ENCODE measurements around the gene MVB12B. TPM values are rescaled to one million over a fixed set of nuclear protein-coding genes. Genes with fewer than 3 reads are reported as not detected.
A peak's percentile ranks its signal among the peaks of the same experiment; 100 is the strongest.

MVB12B gene
- total RNA-seq, 2 donors from 2014 or later: 18.6 to 19.7 TPM

GRCh38 chr9:126517833-126518356 is 191.3 kb downstream of the MVB12B start:
- H3K9me3 Mint-ChIP-seq: no peaks in the 10 kb centered on the region
- H3K4me3 ChIP-seq (ENCODE audit: low read length): peak overlapping the region; percentile 56
- H3K9me3 ChIP-seq (ENCODE audit: control insufficient read depth, low read length): no peaks in the 10 kb centered on the region
- no peaks in the 10 kb centered on the region for H3K36me3 ChIP-seq (ENCODE audit: control insufficient read depth, insufficient read depth, low read length)
- no peak overlapping the region for H3K27ac ChIP-seq (ENCODE audit: low read depth, low read length)
- H3K27me3 Mint-ChIP-seq (ENCODE audit: insufficient read depth): peaks cover 8% of the 10 kb centered on the region
- no peaks in the 10 kb centered on the region for H3K36me3 Mint-ChIP-seq (ENCODE audit: low read depth)
- H3K4me3 Mint-ChIP-seq: peak overlapping the region; percentile 30
- H3K9ac ChIP-seq (ENCODE audit: extremely low read depth, low read length, poor library complexity, severe bottlenecking): peak overlapping the region; percentile 31
- peak overlapping the region; percentile 60 for H3K27ac Mint-ChIP-seq
- peaks cover 43% of the 10 kb centered on the region for H3K4me1 ChIP-seq (ENCODE audit: control insufficient read depth, insufficient read depth, low read length)
- 21 to 39% methylated on average over 7 to 9 of the region's 9 CpGs for WGBS, 2 experiments (ENCODE audit: insufficient coverage in 1 of 2, insufficient read length in 1 of 2)
- DNase-seq: no peak
- TF ChIP-seq CTCF (conservative IDR thresholded peaks at IDR 0.05): no peak
- peaks cover 65% of the 10 kb centered on the region for H3K4me1 Mint-ChIP-seq
- H3K27me3 ChIP-seq (ENCODE audit: control insufficient read depth, insufficient read depth, low read length, poor library complexity, severe bottlenecking): no peaks in the 10 kb centered on the region

GRCh38 chr9:126518763-126519162 is 192.1 kb downstream of the MVB12B start:
- Histone ChIP-seq H3K9ac (ENCODE audit: extremely low read depth, low read length, poor library complexity, severe bottlenecking) (no peak overlapping the region), H3K4me3 (ENCODE audit: low read length) (no peak overlapping the region), H3K27ac (ENCODE audit: low read depth, low read length) (no peak overlapping the region), H3K9me3 (ENCODE audit: control insufficient read depth, low read length) (no peaks in the 10 kb centered on the region), H3K4me1 (ENCODE audit: control insufficient read depth, insufficient read depth, low read length) (peaks cover 39% of the 10 kb centered on the region), H3K27me3 (ENCODE audit: control insufficient read depth, insufficient read depth, low read length, poor library complexity, severe bottlenecking) (no peaks in the 10 kb centered on the region), H3K36me3 (ENCODE audit: control insufficient read depth, insufficient read depth, low read length) (no peaks in the 10 kb centered on the region)
- Mint-ChIP-seq H3K4me1 (peaks cover 59% of the 10 kb centered on the region), H3K27me3 (ENCODE audit: insufficient read depth) (peaks cover 8% of the 10 kb centered on the region), H3K9me3 (no peaks in the 10 kb centered on the region), H3K36me3 (ENCODE audit: low read depth) (no peaks in the 10 kb centered on the region), H3K27ac (no peak overlapping the region), H3K4me3 (no peak overlapping the region)
- no peak for TF ChIP-seq CTCF (conservative IDR thresholded peaks at IDR 0.05)
- DNase-seq: no peak
- 82 to 85% methylated on average over 2 to 7 of the region's 7 CpGs for WGBS, 2 experiments (ENCODE audit: insufficient coverage in 1 of 2, insufficient read length in 1 of 2)

- no peak for TF ChIP-seq CTCF (conservative IDR thresholded peaks at IDR 0.05)
- H3K9me3 Mint-ChIP-seq: no peaks in the 10 kb centered on the region
- Histone ChIP-seq H3K9ac (ENCODE audit: extremely low read depth, low read length, poor library complexity, severe bottlenecking) (no peak overlapping the region), H3K9me3 (ENCODE audit: control insufficient read depth, low read length) (no peaks in the 10 kb centered on the region), H3K27ac (ENCODE audit: low read depth, low read length) (no peak overlapping the region), H3K4me1 (ENCODE audit: control insufficient read depth, insufficient read depth, low read length) (peaks cover 35% of the 10 kb centered on the region), H3K27me3 (ENCODE audit: control insufficient read depth, insufficient read depth, low read length, poor library complexity, severe bottlenecking) (no peaks in the 10 kb centered on the region), H3K36me3 (ENCODE audit: control insufficient read depth, insufficient read depth, low read length) (no peaks in the 10 kb centered on the region), H3K4me3 (ENCODE audit: low read length) (no peak overlapping the region)
- H3K27ac Mint-ChIP-seq: no peak overlapping the region
- H3K27me3 Mint-ChIP-seq (ENCODE audit: insufficient read depth): peaks cover 8% of the 10 kb centered on the region
- no peak overlapping the region for H3K4me3 Mint-ChIP-seq
- peak; percentile 71 for DNase-seq
- 80 to 85% methylated on average over 21 to 22 of the region's 22 CpGs for WGBS, 2 experiments (ENCODE audit: insufficient coverage in 1 of 2, insufficient read length in 1 of 2)
- peaks cover 57% of the 10 kb centered on the region for H3K4me1 Mint-ChIP-seq
- no peaks in the 10 kb centered on the region for H3K36me3 Mint-ChIP-seq (ENCODE audit: low read depth)
Observed at GRCh38 chr9:126519660-126520420, 193.2 kb downstream of the MVB12B start.

All from endodermal cell (in vitro differentiated cells).